Muscle of leg (tissue), 11 donors: ENCODE data around the gene DHX36. TPM values are rescaled to one million over a fixed set of nuclear protein-coding genes. Genes with fewer than 3 reads are reported as not detected.
A peak's percentile ranks its signal among the peaks of the same experiment; 100 is the strongest.

Experiments used
- DNase-seq: peaks from one replicate; pipeline ENCODE4 v3.0.0; 2013
- H3K27ac ChIP-seq: one replicate; pipeline ENCODE4 v1.5.1; 2013; ENCODE audit warnings: mild to moderate bottlenecking, low read length, control low read depth
- H3K27me3 ChIP-seq: one replicate; pipeline ENCODE4 v1.6.1; 2013; ENCODE audit warnings: low read length; ENCODE audit not compliant: control insufficient read depth, insufficient read depth
- H3K36me3 ChIP-seq: one replicate; pipeline ENCODE4 v1.6.1; 2013; ENCODE audit warnings: low read length; ENCODE audit not compliant: control insufficient read depth, insufficient read depth
- H3K4me1 ChIP-seq: one replicate; pipeline ENCODE4 v1.6.1; 2013; ENCODE audit warnings: low read length; ENCODE audit not compliant: control insufficient read depth, insufficient read depth
- H3K4me3 ChIP-seq: one replicate; pipeline ENCODE4 v1.5.1; 2013; ENCODE audit warnings: low read length, control low read depth
- H3K9me3 ChIP-seq: replicated peaks from 2 replicates; pipeline ENCODE4 v1.6.1; 2013; ENCODE audit warnings: low read depth, low read length; ENCODE audit not compliant: control insufficient read depth
- WGBS: methylation state at CpG from one replicate; pipeline ENCODE4 v1.1.5; 2013; ENCODE audit warnings: missing lambda C conversion rate; ENCODE audit not compliant: insufficient coverage; 5-methylcytosine and 5-hydroxymethylcytosine counted together
- polyA plus RNA-seq, 8 donors: library from polyadenylated mRNA; unstranded; fragments of 120-200 nt; gene quantifications; one replicate each; pipeline versions ENCODE4 v1.2.1 to v1.2.3, GENCODE V29; 2013; ENCODE audit warnings: inconsistent platforms in 1 of 8, low replicate concordance in 1 of 8; ENCODE audit not compliant: insufficient read length in 8 of 8, insufficient read depth in 1 of 8
- total RNA-seq: library from RNA; stranded (reverse); fragments of 120-200 nt; gene quantifications from one replicate; pipeline ENCODE4 v1.2.4, GENCODE V29; 2013

Gene DHX36
- total and polyA plus RNA-seq, 9 donors: 36.8 to 66.0 (median 46.7) TPM

- Histone ChIP-seq H3K27ac (no peak overlapping the region), H3K9me3 (no peaks in the 10 kb centered on the region), H3K4me1 (no peaks in the 10 kb centered on the region), H3K4me3 (no peak overlapping the region), H3K27me3 (no peaks in the 10 kb centered on the region), H3K36me3 (peaks cover 1% of the 10 kb centered on the region)
- no peak for DNase-seq
- no CpG with 5 or more reads among the region's 1 CpG for WGBS
Observed at GRCh38 chr3:154235330-154235729, 89.0 kb downstream of the DHX36 start.

GRCh38 chr3:154229217-154229590, 95.1 kb downstream of the DHX36 start:
- Histone ChIP-seq H3K27ac (no peak overlapping the region), H3K27me3 (no peaks in the 10 kb centered on the region), H3K9me3 (no peaks in the 10 kb centered on the region), H3K36me3 (peaks cover 2% of the 10 kb centered on the region), H3K4me1 (peaks cover 5% of the 10 kb centered on the region), H3K4me3 (no peak overlapping the region)
- DNase-seq: no peak
- WGBS: no CpG with 5 or more reads among the region's 2 CpGs

GRCh38 chr3:154228561-154229216, 95.6 kb downstream of the DHX36 start:
- DNase-seq: no peak
- no peak overlapping the region for H3K27ac ChIP-seq
- no peak overlapping the region for H3K4me3 ChIP-seq
- 82% methylated on average over 5 of the region's 6 CpGs for WGBS
- H3K36me3 ChIP-seq: peaks cover 2% of the 10 kb centered on the region
- H3K27me3 ChIP-seq: no peaks in the 10 kb centered on the region
- peaks cover 5% of the 10 kb centered on the region for H3K4me1 ChIP-seq
- no peaks in the 10 kb centered on the region for H3K9me3 ChIP-seq

DNA sequence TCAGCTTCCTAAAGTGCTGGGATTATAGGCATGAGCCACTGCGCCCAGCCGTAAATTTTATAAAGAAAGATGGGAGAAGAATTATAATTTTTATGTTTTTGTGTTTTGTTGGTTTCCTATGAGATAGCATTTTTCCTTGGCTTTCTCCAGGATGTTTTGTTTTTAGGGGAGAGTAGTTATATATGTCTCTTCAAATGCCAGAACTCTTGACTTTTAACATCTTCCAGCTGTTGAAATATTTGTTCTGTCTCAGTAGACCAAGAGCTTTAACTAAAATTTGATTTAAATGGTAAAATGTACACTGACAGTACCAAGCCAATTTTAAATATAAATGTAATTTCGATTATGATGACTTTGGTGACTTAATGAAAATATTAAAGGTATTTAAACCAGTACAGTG, 96.8 kb downstream of the DHX36 start:
- peaks cover 2% of the 10 kb centered on the region for H3K36me3 ChIP-seq
- H3K27ac ChIP-seq: no peak overlapping the region
- H3K9me3 ChIP-seq: no peaks in the 10 kb centered on the region
- no CpG with 5 or more reads among the region's 3 CpGs for WGBS
- no peak overlapping the region for H3K4me3 ChIP-seq
- H3K4me1 ChIP-seq: peaks cover 5% of the 10 kb centered on the region
- no peaks in the 10 kb centered on the region for H3K27me3 ChIP-seq
- DNase-seq: peak; percentile 83

DNA sequence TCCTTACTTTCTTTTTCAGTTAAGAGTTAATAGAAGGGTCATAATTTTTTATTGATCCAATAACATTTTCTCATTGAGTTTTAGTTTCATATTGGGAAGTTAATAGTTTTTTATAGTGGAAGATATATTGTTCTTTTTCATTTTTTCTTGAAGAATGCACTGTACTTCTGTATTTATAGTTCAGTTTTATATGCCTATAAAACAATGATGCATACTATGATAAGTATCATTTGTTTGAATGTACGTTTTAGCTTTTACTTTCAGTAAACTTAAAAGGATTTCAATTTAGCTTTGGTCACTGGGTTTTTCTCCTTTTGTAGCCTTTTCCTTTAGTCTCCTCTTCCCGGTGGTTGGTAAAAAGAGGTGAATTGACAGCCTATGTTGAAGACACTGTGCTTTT, 98.8 kb downstream of the DHX36 start:
- H3K4me3 ChIP-seq: no peak overlapping the region
- no peak overlapping the region for H3K27ac ChIP-seq
- no peaks in the 10 kb centered on the region for H3K9me3 ChIP-seq
- H3K27me3 ChIP-seq: no peaks in the 10 kb centered on the region
- H3K4me1 ChIP-seq: peaks cover 5% of the 10 kb centered on the region
- peaks cover 2% of the 10 kb centered on the region for H3K36me3 ChIP-seq
- WGBS: no CpG with 5 or more reads among the region's 2 CpGs
- DNase-seq: no peak

GRCh38 chr3:154224866-154225265, 99.4 kb downstream of the DHX36 start:
- Histone ChIP-seq H3K27me3 (no peaks in the 10 kb centered on the region), H3K36me3 (peaks cover 5% of the 10 kb centered on the region), H3K27ac (peak overlapping the region; percentile 78), H3K9me3 (no peaks in the 10 kb centered on the region), H3K4me3 (no peak overlapping the region), H3K4me1 (peaks cover 5% of the 10 kb centered on the region)
- DNase-seq: peak; percentile 89

DNA sequence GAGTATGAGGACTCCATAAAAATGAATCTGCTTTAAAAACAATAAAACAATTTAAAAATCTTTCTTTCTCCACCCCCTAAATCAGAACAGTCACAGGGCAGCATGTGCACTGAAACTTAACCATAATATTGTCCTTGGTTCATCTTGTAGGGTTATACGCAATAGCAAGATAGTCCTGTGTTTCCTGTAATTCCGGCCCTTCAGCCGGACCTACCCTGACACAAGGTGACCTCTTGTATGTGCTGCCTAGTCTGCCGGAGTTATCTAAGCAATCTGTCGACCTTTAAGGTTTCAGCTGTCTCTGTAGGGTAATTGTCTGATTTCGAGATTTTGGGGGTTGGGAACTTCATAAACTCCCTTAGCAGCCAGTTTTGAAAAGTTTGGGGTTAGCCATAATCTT, 99.9 kb downstream of the DHX36 start:
- WGBS: no CpG with 5 or more reads among the region's 6 CpGs
- DNase-seq: peak; percentile 41
- Histone ChIP-seq H3K27ac (peak overlapping the region; percentile 78), H3K4me1 (peaks cover 5% of the 10 kb centered on the region), H3K27me3 (no peaks in the 10 kb centered on the region), H3K9me3 (no peaks in the 10 kb centered on the region), H3K4me3 (no peak overlapping the region), H3K36me3 (peaks cover 5% of the 10 kb centered on the region)

DNA sequence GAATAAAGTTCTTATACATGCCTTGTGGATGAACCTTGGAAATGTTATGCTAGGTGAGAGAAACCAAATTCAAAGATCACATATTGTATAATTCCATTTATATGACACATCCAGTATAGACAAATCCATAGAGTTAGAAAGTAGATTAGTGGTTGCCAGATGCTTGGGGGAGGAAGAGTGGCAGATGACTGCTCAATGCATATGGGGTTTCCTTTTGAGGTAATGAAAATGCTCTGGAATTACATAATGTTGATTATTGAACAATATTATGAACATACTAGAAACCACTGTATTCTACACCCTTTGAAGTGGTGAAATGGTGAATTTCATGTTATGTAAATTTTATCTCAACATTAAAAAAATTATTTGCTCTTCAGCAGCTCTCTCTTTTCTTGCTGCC, 100.8 kb downstream of the DHX36 start:
- Histone ChIP-seq H3K4me1 (peaks cover 2% of the 10 kb centered on the region), H3K27me3 (no peaks in the 10 kb centered on the region), H3K36me3 (peaks cover 3% of the 10 kb centered on the region), H3K27ac (no peak overlapping the region), H3K4me3 (no peak overlapping the region), H3K9me3 (no peaks in the 10 kb centered on the region)
- no peak for DNase-seq

Other genes starting within 250 kb of the DHX36 start
- gene ARHGEF26, start 203.1 kb downstream of the DHX36 start, total RNA-seq: 13.3 TPM
- 10 to 100 TPM in 7 of 8 donors, 1 to 10 TPM in 1; 9.4 to 20.1 (median 12.0) TPM for gene ARHGEF26, start 203.1 kb downstream of the DHX36 start, polyA plus RNA-seq
- gene GPR149, start 105.7 kb upstream of the DHX36 start, total RNA-seq: 0.35 TPM
- under 1 TPM in 7 of 8 donors, not detected in 1; 0.05 to 0.50 (median 0.24) TPM for gene GPR149, start 105.7 kb upstream of the DHX36 start, polyA plus RNA-seq